Measurements from ENCODE around the gene KIAA0513. TPM values are rescaled to one million over a fixed set of nuclear protein-coding genes. Genes with fewer than 3 reads are reported as not detected.
A peak's percentile ranks its signal among the peaks of the same experiment; 100 is the strongest.

KIAA0513 gene
- total RNA-seq, 1 experiment from 2014 or later: 6.6 TPM

DNA sequence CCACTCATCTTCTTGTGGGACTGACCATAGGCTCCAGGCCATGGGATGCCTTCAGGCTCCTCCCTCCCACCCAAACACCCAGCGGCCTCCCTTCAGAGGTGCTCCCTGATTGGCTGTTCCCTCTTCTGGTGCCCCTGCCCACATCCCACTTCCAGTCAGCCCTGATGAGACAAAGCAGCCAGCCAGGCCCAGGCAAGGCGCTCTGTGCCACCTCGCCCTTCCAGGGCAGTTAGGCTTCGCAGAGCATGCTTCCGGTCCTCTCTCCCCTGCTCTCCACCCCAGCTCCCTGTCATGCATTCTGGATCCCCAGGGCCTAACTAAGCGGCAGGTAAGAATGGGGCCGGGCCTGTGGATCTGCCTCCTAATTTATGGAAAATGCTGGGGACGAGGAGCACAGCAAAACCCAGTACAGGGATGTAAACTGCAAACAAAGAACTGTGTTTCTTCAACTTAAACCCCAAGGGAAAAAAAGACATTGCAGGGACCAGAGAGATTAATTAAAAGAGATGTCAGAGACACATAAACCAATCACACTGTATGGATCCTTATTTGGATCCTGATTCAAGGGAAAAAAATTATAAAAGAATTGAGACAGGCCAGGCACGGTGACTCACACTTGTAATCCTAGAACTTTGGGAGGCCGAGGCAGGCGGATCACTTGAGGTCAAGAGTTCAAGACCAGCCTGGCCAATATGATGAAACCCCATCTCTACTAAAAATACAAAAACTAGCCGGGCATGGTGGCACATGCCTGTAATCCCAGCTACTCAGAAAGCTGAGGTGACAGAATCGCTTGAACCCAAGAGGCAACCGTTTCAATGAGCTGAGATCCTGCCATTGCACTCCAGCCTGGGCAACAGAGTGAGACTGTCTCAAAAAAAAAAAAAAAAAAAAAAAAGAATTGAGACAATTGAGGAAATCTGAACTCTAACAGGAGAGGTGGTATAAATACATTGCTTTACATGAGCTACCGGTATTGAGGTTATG lies 42.2 kb upstream of the KIAA0513 start:
- peak overlapping the region in 1 of 2 experiments; percentile 21; a peak in 1 of 4 replicates for H3K4me3 ChIP-seq (replicated peaks in 1 of 2; ENCODE audit: low read depth in 1 of 2, low read length in 2 of 2)
- H3K79me2 ChIP-seq (ENCODE audit: insufficient read depth, low read length): peaks cover 55% of the 10 kb centered on the region
- DNase-seq (ENCODE audit: low read depth, low spot score) (no peak), ATAC-seq (peak; percentile 65)
- H3K9ac ChIP-seq (ENCODE audit: low read length): peak overlapping the region; percentile 18; the same call in 1 of the 2 replicates
- peaks cover 18 to 54% of the 10 kb centered on the region in 2 experiments; a peak in 3 of 4 replicates for H3K36me3 ChIP-seq (ENCODE audit: control insufficient read depth in 1 of 2, insufficient read depth in 2 of 2, low read length in 2 of 2)
- BruUV-seq (replicated peaks): no TSS peak
- no peaks in the 10 kb centered on the region for H3K27me3 ChIP-seq (ENCODE audit: insufficient read depth, low read length)
- H3K4me1 ChIP-seq (ENCODE audit: control insufficient read depth in 1 of 2, insufficient read depth in 2 of 2, low read length in 2 of 2): peaks cover 22 to 30% of the 10 kb centered on the region in 2 experiments
- H3K9me2 ChIP-seq (ENCODE audit: insufficient read depth): no peaks in the 10 kb centered on the region
- peak overlapping the region; percentile 68 for H3K27ac ChIP-seq (ENCODE audit: low read depth, low read length)
- CTCF ChIA-PET: interaction anchor here (1.0 kb wide), 1 partner anchor 14 kb away, joined by 5 read pairs; no protein-coding TSS in a partner anchor
- no peaks in the 10 kb centered on the region; the same call in 1 of the 2 replicates for H4K20me1 ChIP-seq (ENCODE audit: insufficient read depth)
- no peak overlapping the region for H2AFZ ChIP-seq (ENCODE audit: low read depth, low read length, poor library complexity, severe bottlenecking)
- intact Hi-C loops (cut with micrococcal nuclease): no loop called here
- H3K4me2 ChIP-seq (ENCODE audit: low read length): peak overlapping the region; percentile 63
- no peaks in the 10 kb centered on the region for H3K9me3 ChIP-seq (ENCODE audit: control insufficient read depth in 1 of 2, insufficient read depth in 1 of 2, low read depth in 1 of 2, low read length in 2 of 2)
- POLR2A ChIA-PET: no interaction called here
- RAD21 ChIA-PET (ENCODE audit: low non-redundant PET in 1 of 2, low total read pairs in 2 of 2, uncharacterized antibody in 2 of 2, unreplicated experiment in 2 of 2): no interaction called here
- TF ChIP-seq REST (IDR thresholded peaks at IDR 0.05; ENCODE audit: low read depth): no peak
- no peak for TF ChIP-seq POLR2A (IDR thresholded peaks at IDR 0.05; ENCODE audit: borderline replicate concordance, extremely low read depth, insufficient read depth, insufficient read length)
- no peak for TF ChIP-seq EGR1 (IDR thresholded peaks at IDR 0.05; ENCODE audit: low read depth)
- TF ChIP-seq, protein P1, sequence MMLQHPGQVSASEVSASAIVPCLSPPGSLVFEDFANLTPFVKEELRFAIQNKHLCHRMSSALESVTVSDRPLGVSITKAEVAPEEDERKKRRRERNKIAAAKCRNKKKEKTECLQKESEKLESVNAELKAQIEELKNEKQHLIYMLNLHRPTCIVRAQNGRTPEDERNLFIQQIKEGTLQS (IDR thresholded peaks at IDR 0.05): no peak
- no peak for TF ChIP-seq ZNF274 (IDR thresholded peaks at IDR 0.05; ENCODE audit: low read depth, low read length)
- TF ChIP-seq SIN3A (IDR thresholded peaks at IDR 0.05; ENCODE audit: low read depth): no peak
- TF ChIP-seq JUND (IDR thresholded peaks at IDR 0.05): peak; percentile 40; the same call in 1 of the 2 replicates
- TF ChIP-seq RAD21 (IDR thresholded peaks at IDR 0.05; ENCODE audit: low read depth): no peak
- TF ChIP-seq, protein P2, sequence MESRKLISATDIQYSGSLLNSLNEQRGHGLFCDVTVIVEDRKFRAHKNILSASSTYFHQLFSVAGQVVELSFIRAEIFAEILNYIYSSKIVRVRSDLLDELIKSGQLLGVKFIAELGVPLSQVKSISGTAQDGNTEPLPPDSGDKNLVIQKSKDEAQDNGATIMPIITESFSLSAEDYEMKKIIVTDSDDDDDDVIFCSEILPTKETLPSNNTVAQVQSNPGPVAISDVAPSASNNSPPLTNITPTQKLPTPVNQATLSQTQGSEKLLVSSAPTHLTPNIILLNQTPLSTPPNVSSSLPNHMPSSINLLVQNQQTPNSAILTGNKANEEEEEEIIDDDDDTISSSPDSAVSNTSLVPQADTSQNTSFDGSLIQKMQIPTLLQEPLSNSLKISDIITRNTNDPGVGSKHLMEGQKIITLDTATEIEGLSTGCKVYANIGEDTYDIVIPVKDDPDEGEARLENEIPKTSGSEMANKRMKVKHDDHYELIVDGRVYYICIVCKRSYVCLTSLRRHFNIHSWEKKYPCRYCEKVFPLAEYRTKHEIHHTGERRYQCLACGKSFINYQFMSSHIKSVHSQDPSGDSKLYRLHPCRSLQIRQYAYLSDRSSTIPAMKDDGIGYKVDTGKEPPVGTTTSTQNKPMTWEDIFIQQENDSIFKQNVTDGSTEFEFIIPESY (IDR thresholded peaks at IDR 0.05; ENCODE audit: extremely low read depth, insufficient replicate concordance, low read length): no peak
- no peak for TF ChIP-seq POLR2AphosphoS5 (IDR thresholded peaks at IDR 0.05; ENCODE audit: low read depth, low read length)
- no peak; the same call in 1 of the 2 replicates for TF ChIP-seq CEBPB (IDR thresholded peaks at IDR 0.05; ENCODE audit: low read depth)
- 0 out of 2 replicates have a peak, but pooled peaks have one; percentile 16 for TF ChIP-seq MAX (IDR thresholded peaks at IDR 0.05)
- TF ChIP-seq EZH2 (IDR thresholded peaks at IDR 0.05): no peak
- TF ChIP-seq, protein P3, sequence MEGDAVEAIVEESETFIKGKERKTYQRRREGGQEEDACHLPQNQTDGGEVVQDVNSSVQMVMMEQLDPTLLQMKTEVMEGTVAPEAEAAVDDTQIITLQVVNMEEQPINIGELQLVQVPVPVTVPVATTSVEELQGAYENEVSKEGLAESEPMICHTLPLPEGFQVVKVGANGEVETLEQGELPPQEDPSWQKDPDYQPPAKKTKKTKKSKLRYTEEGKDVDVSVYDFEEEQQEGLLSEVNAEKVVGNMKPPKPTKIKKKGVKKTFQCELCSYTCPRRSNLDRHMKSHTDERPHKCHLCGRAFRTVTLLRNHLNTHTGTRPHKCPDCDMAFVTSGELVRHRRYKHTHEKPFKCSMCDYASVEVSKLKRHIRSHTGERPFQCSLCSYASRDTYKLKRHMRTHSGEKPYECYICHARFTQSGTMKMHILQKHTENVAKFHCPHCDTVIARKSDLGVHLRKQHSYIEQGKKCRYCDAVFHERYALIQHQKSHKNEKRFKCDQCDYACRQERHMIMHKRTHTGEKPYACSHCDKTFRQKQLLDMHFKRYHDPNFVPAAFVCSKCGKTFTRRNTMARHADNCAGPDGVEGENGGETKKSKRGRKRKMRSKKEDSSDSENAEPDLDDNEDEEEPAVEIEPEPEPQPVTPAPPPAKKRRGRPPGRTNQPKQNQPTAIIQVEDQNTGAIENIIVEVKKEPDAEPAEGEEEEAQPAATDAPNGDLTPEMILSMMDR (IDR thresholded peaks at IDR 0.05 in 2 of 3, conservative IDR thresholded peaks at IDR 0.05 in 1 of 3; ENCODE audit: borderline replicate concordance in 1 of 3, insufficient read depth in 1 of 3, low read depth in 2 of 3, low read length in 2 of 3): no peak
- no peak for TF ChIP-seq SRF (IDR thresholded peaks at IDR 0.05; ENCODE audit: low read depth)
- TF ChIP-seq ZFX (IDR thresholded peaks at IDR 0.05): no peak
- TF ChIP-seq YY1 (IDR thresholded peaks at IDR 0.05; ENCODE audit: extremely low read depth, insufficient replicate concordance, low read depth, low read length): no peak
- no peak for TF ChIP-seq EZH2phosphoT487 (IDR thresholded peaks at IDR 0.05; ENCODE audit: borderline replicate concordance)
